Lower lobe of right lung (tissue), 2 donors: ENCODE results near the gene ROS1. TPM values are rescaled to one million over a fixed set of nuclear protein-coding genes. Genes with fewer than 3 reads are reported as not detected.
A peak's percentile ranks its signal among the peaks of the same experiment; 100 is the strongest.

Source experiments
- ATAC-seq, 2 donors: fragments of 200-7000 bp; cut with Tn5 transposase; one replicate each; pipeline ENCODE4 v1.9.1; 2020 to 2022; ENCODE audit warnings: mild to moderate bottlenecking in 2 of 2, moderate library complexity in 2 of 2
- DNase-seq: peaks from one replicate; pipeline ENCODE4 v3.0.0-alpha.2; 2020
- H3K27ac ChIP-seq: fragments of 200-600 bp; one replicate; pipeline ENCODE4 v1.8.0; 2022
- H3K27me3 ChIP-seq: fragments of 200-600 bp; one replicate; pipeline ENCODE4 v1.8.0; 2022; ENCODE audit warnings: low read depth
- H3K36me3 ChIP-seq: fragments of 200-600 bp; one replicate; pipeline ENCODE4 v1.8.0; 2022; ENCODE audit warnings: mild to moderate bottlenecking
- H3K4me1 ChIP-seq: fragments of 200-600 bp; one replicate; pipeline ENCODE4 v1.8.0; 2022
- H3K4me3 ChIP-seq: fragments of 200-600 bp; one replicate; pipeline ENCODE4 v1.8.0; 2022; ENCODE audit warnings: mild to moderate bottlenecking
- H3K9me3 ChIP-seq: fragments of 200-600 bp; one replicate; pipeline ENCODE4 v1.8.0; 2022
- intact Hi-C: fragments of 100-400 bp; cut with DNase I; formaldehyde crosslinking; loops from one replicate; pipeline ENCODE4 v1.11.0; 2022
- total RNA-seq: library from RNA; stranded (reverse); fragmentation: NEBNext Ultra II Directional; extraction: Animal tissue kit (Norgen Biotek cat#: 25700); gene quantifications from one replicate; pipeline ENCODE4 v1.2.1, GENCODE V29; 2021
- TF ChIP-seq, protein P1 (sequence below): fragments of 200-600 bp; IDR thresholded peaks from one replicate; pipeline ENCODE4 v1.8.0; 2022; ENCODE audit warnings: antibody characterized with exemption, mild to moderate bottlenecking
- donor health status: DM: no; HTN: yes; CAD: no; lungs with severe emphysema.

The ROS1 gene
- total RNA-seq, 1 donor from 2014 or later: 151 TPM

DNA sequence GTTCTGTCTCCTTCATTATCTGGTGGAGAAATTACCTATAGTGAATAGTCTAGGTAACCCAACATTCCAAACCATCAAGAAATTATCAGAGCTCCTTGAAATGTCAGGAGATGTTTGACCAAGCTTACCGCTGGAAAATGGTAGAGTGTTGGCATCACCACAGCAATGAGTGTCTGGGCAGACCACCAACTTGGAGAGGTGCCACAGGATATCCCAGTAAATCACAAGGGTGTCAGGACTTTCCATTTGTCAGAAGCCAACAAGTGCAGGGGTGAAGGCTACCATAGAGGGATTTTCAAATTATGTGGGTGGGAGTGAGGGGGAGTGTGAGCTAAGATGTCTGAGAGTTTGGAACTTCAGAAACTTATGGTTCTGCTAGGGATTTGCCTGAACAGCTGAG, 87.2 kb downstream of the ROS1 start:
- intact Hi-C loops: no loop called here
- ATAC-seq (no peak), DNase-seq (no peak)
- H3K9me3 ChIP-seq: no peaks in the 10 kb centered on the region
- H3K27ac ChIP-seq: no peak overlapping the region
- TF ChIP-seq, protein P1, sequence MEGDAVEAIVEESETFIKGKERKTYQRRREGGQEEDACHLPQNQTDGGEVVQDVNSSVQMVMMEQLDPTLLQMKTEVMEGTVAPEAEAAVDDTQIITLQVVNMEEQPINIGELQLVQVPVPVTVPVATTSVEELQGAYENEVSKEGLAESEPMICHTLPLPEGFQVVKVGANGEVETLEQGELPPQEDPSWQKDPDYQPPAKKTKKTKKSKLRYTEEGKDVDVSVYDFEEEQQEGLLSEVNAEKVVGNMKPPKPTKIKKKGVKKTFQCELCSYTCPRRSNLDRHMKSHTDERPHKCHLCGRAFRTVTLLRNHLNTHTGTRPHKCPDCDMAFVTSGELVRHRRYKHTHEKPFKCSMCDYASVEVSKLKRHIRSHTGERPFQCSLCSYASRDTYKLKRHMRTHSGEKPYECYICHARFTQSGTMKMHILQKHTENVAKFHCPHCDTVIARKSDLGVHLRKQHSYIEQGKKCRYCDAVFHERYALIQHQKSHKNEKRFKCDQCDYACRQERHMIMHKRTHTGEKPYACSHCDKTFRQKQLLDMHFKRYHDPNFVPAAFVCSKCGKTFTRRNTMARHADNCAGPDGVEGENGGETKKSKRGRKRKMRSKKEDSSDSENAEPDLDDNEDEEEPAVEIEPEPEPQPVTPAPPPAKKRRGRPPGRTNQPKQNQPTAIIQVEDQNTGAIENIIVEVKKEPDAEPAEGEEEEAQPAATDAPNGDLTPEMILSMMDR: no peak
- H3K36me3 ChIP-seq: no peaks in the 10 kb centered on the region
- no peaks in the 10 kb centered on the region for H3K4me1 ChIP-seq
- no peaks in the 10 kb centered on the region for H3K27me3 ChIP-seq
- no peak overlapping the region for H3K4me3 ChIP-seq

DNA sequence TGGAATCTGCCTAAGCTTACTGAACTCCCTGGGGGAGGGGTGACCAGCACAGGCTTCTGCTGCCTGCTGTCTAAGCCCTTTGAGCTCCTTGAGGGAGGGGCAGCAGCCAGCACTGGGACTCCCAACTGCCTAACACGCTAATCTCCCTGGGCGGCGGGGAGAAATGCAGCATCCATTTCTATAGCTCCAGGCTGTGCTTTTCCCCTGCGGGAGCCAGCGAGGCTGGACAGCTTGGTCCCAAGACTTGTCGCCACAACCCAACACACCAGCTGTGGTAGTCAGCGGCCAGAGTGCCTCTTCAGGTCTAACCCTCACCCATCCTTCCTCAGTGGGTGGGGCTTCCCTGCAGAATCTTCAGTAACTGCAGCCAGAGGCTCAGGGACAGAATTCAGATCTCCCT, 95.8 kb downstream of the ROS1 start:
- intact Hi-C loops: no loop called here
- Histone ChIP-seq H3K4me1 (no peaks in the 10 kb centered on the region), H3K4me3 (no peak overlapping the region)

DNA sequence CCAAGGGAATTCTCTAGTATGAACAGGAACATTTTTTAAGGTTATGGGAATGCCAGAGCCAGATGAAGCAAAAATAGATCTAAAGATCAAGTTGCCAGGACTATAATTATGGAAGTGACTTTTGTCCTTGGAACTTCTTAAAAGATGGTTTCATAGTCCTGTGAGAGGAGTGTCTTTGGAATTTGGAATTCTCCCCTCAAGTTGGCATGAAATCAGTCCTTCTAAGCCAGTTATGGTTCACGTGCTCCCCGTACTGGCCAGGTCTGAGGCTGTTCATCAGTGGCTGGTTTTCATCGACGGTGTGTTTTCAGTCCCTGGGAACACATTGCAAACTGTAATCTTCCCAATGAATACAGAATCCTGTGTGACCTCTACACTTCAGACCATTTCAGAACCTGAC, 97.2 kb downstream of the ROS1 start:
- no peaks in the 10 kb centered on the region for H3K27me3 ChIP-seq
- DNase-seq: no peak
- no peaks in the 10 kb centered on the region for H3K9me3 ChIP-seq
- no peak overlapping the region for H3K27ac ChIP-seq
- H3K36me3 ChIP-seq: peaks cover 5% of the 10 kb centered on the region
- TF ChIP-seq, protein P1: no peak
- H3K4me1 ChIP-seq: no peaks in the 10 kb centered on the region
- intact Hi-C loops: no loop called here
- no peak overlapping the region for H3K4me3 ChIP-seq
- ATAC-seq: no peak

More for the DNA sequence above, 95.8 kb downstream of the ROS1 start:
- ATAC-seq (no peak), DNase-seq (no peak)
- Histone ChIP-seq H3K9me3 (no peaks in the 10 kb centered on the region), H3K27ac (no peak overlapping the region), H3K27me3 (no peaks in the 10 kb centered on the region), H3K36me3 (peaks cover 2% of the 10 kb centered on the region)
- TF ChIP-seq, protein P1: no peak

DNA sequence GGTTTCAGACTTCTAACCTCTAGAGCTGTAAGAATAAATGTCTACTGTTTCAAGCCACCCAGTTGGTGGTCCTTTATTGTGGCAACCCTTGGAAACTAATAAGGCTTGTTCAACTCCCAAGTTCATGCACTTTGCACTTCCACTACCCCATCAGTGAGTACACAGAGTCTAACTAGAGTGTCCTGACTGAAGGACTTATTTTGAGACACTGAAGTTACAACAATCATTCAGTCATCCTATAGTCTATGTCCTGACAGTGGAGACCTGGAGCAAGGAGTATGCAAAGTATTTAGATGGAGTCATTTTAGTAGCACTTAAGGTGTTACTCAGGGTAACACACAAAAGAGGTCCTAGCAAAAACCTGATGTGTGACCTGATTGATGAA, 97.7 kb downstream of the ROS1 start:
- H3K27ac ChIP-seq: no peak overlapping the region
- H3K27me3 ChIP-seq: no peaks in the 10 kb centered on the region
- intact Hi-C loops: no loop called here
- no peaks in the 10 kb centered on the region for H3K9me3 ChIP-seq
- H3K4me1 ChIP-seq: no peaks in the 10 kb centered on the region
- ATAC-seq (no peak), DNase-seq (no peak)
- H3K36me3 ChIP-seq: peaks cover 5% of the 10 kb centered on the region
- TF ChIP-seq, protein P1: no peak
- H3K4me3 ChIP-seq: no peak overlapping the region

DNA sequence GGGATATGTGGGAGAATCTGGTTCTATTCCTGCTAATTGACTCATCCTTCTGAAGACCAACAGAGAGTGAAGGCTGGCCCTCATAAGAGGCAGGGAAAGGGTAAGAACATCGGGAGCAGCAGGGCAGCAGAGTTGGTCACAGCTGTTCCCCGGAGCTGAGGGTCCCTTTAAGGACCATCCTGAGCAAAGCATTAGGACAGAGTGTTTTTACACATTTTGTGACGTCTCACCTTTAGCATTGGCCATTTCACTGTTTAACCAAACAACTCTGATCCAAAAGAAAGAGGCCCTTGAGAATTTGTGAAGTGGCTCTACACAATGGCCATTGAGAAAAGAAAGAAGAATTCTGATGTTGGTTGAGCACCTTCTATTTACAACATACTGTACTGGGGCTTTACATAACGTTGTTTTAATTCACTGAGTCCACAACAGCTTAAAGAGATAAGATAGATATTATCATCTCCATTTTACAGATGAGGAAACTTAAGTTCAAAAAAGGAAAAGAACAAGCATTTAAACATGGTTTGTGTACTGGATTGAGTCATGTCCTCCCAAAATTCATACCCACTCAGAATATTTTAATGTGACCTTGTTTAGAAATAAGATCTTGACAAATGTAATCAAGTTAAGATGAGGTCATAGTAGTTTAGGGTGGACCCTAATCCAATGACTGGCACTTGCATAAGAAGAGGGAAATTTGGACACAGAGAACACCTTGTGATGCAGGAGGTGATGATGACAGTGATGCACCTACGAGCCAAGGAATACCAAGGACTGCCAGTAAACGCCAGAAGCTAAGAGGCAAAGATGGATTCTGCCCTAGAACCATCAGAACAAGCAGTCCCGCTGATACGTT, 98.4 kb downstream of the ROS1 start:
- TF ChIP-seq, protein P1: no peak
- Histone ChIP-seq H3K4me3 (no peak overlapping the region), H3K36me3 (peaks cover 5% of the 10 kb centered on the region), H3K27me3 (no peaks in the 10 kb centered on the region), H3K9me3 (no peaks in the 10 kb centered on the region), H3K4me1 (no peaks in the 10 kb centered on the region), H3K27ac (no peak overlapping the region)
- peak; percentile 77 to 80 for ATAC-seq
- no peak for DNase-seq
- intact Hi-C loops: no loop called here
